ENCODE measurements around the gene DDT.
A peak's percentile ranks its signal among the peaks of the same experiment; 100 is the strongest.
"Not testable (repeated sequence)": the region's sequence is repeated elsewhere in the genome, so short reads cannot be mapped to it uniquely, and the experiment has no call there.

DDT gene

GRCh38 chr22:23993581-23994177 is 19.4 kb upstream of the DDT start:
- not testable (repeated sequence) for H3K4me1 ChIP-seq (ENCODE audit: control insufficient read depth, insufficient read depth, low read length, poor library complexity, severe bottlenecking); H3K36me3 ChIP-seq (ENCODE audit: control insufficient read depth, insufficient read depth, low read length); DNase-seq

GRCh38 chr22:23993080-23993479 is 18.8 kb upstream of the DDT start:
- H3K27ac ChIP-seq (ENCODE audit: insufficient read depth, low read length, poor library complexity, severe bottlenecking); H3K4me1 ChIP-seq (ENCODE audit: control insufficient read depth, insufficient read depth, low read length, poor library complexity, severe bottlenecking); H3K27me3 ChIP-seq (replicated peaks; ENCODE audit: control insufficient read depth, insufficient read depth, low read length, poor library complexity, severe bottlenecking); DNase-seq; H3K9me3 ChIP-seq (ENCODE audit: control insufficient read depth, low read length); H3K4me3 ChIP-seq (ENCODE audit: insufficient read depth, low read depth, low read length, poor library complexity, severe bottlenecking); H3K36me3 ChIP-seq (ENCODE audit: control insufficient read depth, insufficient read depth, low read length): not testable (repeated sequence)

More at GRCh38 chr22:23993581-23994177, 19.4 kb upstream of the DDT start:
- H3K9me3 ChIP-seq (ENCODE audit: control insufficient read depth, low read length); H3K4me3 ChIP-seq (ENCODE audit: insufficient read depth, low read depth, low read length, poor library complexity, severe bottlenecking); H3K27ac ChIP-seq (ENCODE audit: insufficient read depth, low read length, poor library complexity, severe bottlenecking); H3K27me3 ChIP-seq (replicated peaks; ENCODE audit: control insufficient read depth, insufficient read depth, low read length, poor library complexity, severe bottlenecking): not testable (repeated sequence)

GRCh38 chr22:23989583-23990244 is 15.5 kb upstream of the DDT start:
- DNase-seq; H3K36me3 ChIP-seq (ENCODE audit: control insufficient read depth, insufficient read depth, low read length); H3K27ac ChIP-seq (ENCODE audit: insufficient read depth, low read length, poor library complexity, severe bottlenecking); H3K27me3 ChIP-seq (replicated peaks; ENCODE audit: control insufficient read depth, insufficient read depth, low read length, poor library complexity, severe bottlenecking); H3K4me3 ChIP-seq (ENCODE audit: insufficient read depth, low read depth, low read length, poor library complexity, severe bottlenecking); H3K9me3 ChIP-seq (ENCODE audit: control insufficient read depth, low read length); H3K4me1 ChIP-seq (ENCODE audit: control insufficient read depth, insufficient read depth, low read length, poor library complexity, severe bottlenecking): not testable (repeated sequence)

- not testable (repeated sequence) for H3K27me3 ChIP-seq (replicated peaks; ENCODE audit: control insufficient read depth, insufficient read depth, low read length, poor library complexity, severe bottlenecking); H3K36me3 ChIP-seq (ENCODE audit: control insufficient read depth, insufficient read depth, low read length); H3K4me1 ChIP-seq (ENCODE audit: control insufficient read depth, insufficient read depth, low read length, poor library complexity, severe bottlenecking); DNase-seq; H3K27ac ChIP-seq (ENCODE audit: insufficient read depth, low read length, poor library complexity, severe bottlenecking); H3K9me3 ChIP-seq (ENCODE audit: control insufficient read depth, low read length); H3K4me3 ChIP-seq (ENCODE audit: insufficient read depth, low read depth, low read length, poor library complexity, severe bottlenecking)
Measured at GRCh38 chr22:23986538-23987178, 12.4 kb upstream of the DDT start.

GRCh38 chr22:23986089-23986488 is 11.8 kb upstream of the DDT start:
- DNase-seq; H3K27me3 ChIP-seq (replicated peaks; ENCODE audit: control insufficient read depth, insufficient read depth, low read length, poor library complexity, severe bottlenecking); H3K27ac ChIP-seq (ENCODE audit: insufficient read depth, low read length, poor library complexity, severe bottlenecking); H3K4me3 ChIP-seq (ENCODE audit: insufficient read depth, low read depth, low read length, poor library complexity, severe bottlenecking); H3K36me3 ChIP-seq (ENCODE audit: control insufficient read depth, insufficient read depth, low read length); H3K9me3 ChIP-seq (ENCODE audit: control insufficient read depth, low read length); H3K4me1 ChIP-seq (ENCODE audit: control insufficient read depth, insufficient read depth, low read length, poor library complexity, severe bottlenecking): not testable (repeated sequence)

- peak in 1 of 3 donors; percentile 54 for DNase-seq
- Histone ChIP-seq H3K27me3 (replicated peaks; ENCODE audit: control insufficient read depth, insufficient read depth, low read length, poor library complexity, severe bottlenecking) (no peaks in the 10 kb centered on the region), H3K4me1 (ENCODE audit: control insufficient read depth, insufficient read depth, low read length, poor library complexity, severe bottlenecking) (no peaks in the 10 kb centered on the region), H3K27ac (ENCODE audit: insufficient read depth, low read length, poor library complexity, severe bottlenecking) (no peak overlapping the region), H3K36me3 (ENCODE audit: control insufficient read depth, insufficient read depth, low read length) (no peaks in the 10 kb centered on the region), H3K9me3 (ENCODE audit: control insufficient read depth, low read length) (no peaks in the 10 kb centered on the region), H3K4me3 (ENCODE audit: insufficient read depth, low read depth, low read length, poor library complexity, severe bottlenecking) (no peak overlapping the region)
Measured at GRCh38 chr22:23984430-23984829, 10.2 kb upstream of the DDT start.

GRCh38 chr22:23980567-23980966 is 6.3 kb upstream of the DDT start:
- not testable (repeated sequence) for H3K4me1 ChIP-seq (ENCODE audit: control insufficient read depth, insufficient read depth, low read length, poor library complexity, severe bottlenecking); DNase-seq

GRCh38 chr22:23979557-23980240 is 5.5 kb upstream of the DDT start, which contains the start of gene GSTT2:
TSS of gene GSTT2 (plus strand) at chr22:23980134.
- H3K4me1 ChIP-seq (ENCODE audit: control insufficient read depth, insufficient read depth, low read length, poor library complexity, severe bottlenecking); H3K27me3 ChIP-seq (replicated peaks; ENCODE audit: control insufficient read depth, insufficient read depth, low read length, poor library complexity, severe bottlenecking); H3K4me3 ChIP-seq (ENCODE audit: insufficient read depth, low read depth, low read length, poor library complexity, severe bottlenecking); H3K27ac ChIP-seq (ENCODE audit: insufficient read depth, low read length, poor library complexity, severe bottlenecking); H3K36me3 ChIP-seq (ENCODE audit: control insufficient read depth, insufficient read depth, low read length); H3K9me3 ChIP-seq (ENCODE audit: control insufficient read depth, low read length); DNase-seq: not testable (repeated sequence)

More at GRCh38 chr22:23980567-23980966, 6.3 kb upstream of the DDT start:
- not testable (repeated sequence) for H3K9me3 ChIP-seq (ENCODE audit: control insufficient read depth, low read length); H3K36me3 ChIP-seq (ENCODE audit: control insufficient read depth, insufficient read depth, low read length); H3K4me3 ChIP-seq (ENCODE audit: insufficient read depth, low read depth, low read length, poor library complexity, severe bottlenecking); H3K27me3 ChIP-seq (replicated peaks; ENCODE audit: control insufficient read depth, insufficient read depth, low read length, poor library complexity, severe bottlenecking); H3K27ac ChIP-seq (ENCODE audit: insufficient read depth, low read length, poor library complexity, severe bottlenecking)

GRCh38 chr22:23977304-23977703 is 3.1 kb upstream of the DDT start:
- H3K4me3 ChIP-seq (ENCODE audit: insufficient read depth, low read depth, low read length, poor library complexity, severe bottlenecking); H3K9me3 ChIP-seq (ENCODE audit: control insufficient read depth, low read length); H3K27me3 ChIP-seq (replicated peaks; ENCODE audit: control insufficient read depth, insufficient read depth, low read length, poor library complexity, severe bottlenecking); DNase-seq; H3K4me1 ChIP-seq (ENCODE audit: control insufficient read depth, insufficient read depth, low read length, poor library complexity, severe bottlenecking); H3K36me3 ChIP-seq (ENCODE audit: control insufficient read depth, insufficient read depth, low read length); H3K27ac ChIP-seq (ENCODE audit: insufficient read depth, low read length, poor library complexity, severe bottlenecking): not testable (repeated sequence)

GRCh38 chr22:23974836-23975352 is 653 bp upstream of the DDT start:
- not testable (repeated sequence) for H3K4me1 ChIP-seq (ENCODE audit: control insufficient read depth, insufficient read depth, low read length, poor library complexity, severe bottlenecking); H3K27ac ChIP-seq (ENCODE audit: insufficient read depth, low read length, poor library complexity, severe bottlenecking); DNase-seq; H3K27me3 ChIP-seq (replicated peaks; ENCODE audit: control insufficient read depth, insufficient read depth, low read length, poor library complexity, severe bottlenecking); H3K4me3 ChIP-seq (ENCODE audit: insufficient read depth, low read depth, low read length, poor library complexity, severe bottlenecking); H3K9me3 ChIP-seq (ENCODE audit: control insufficient read depth, low read length)
- H3K36me3 ChIP-seq (ENCODE audit: control insufficient read depth, insufficient read depth, low read length), result peaks cover 20% of the 10 kb centered on the region

All from effector memory CD4-positive, alpha-beta T cell (primary cell).